Measurements from ENCODE around the gene FAN1.
A peak's percentile ranks its signal among the peaks of the same experiment; 100 is the strongest.
"Not testable (repeated sequence)": the region's sequence is repeated elsewhere in the genome, so short reads cannot be mapped to it uniquely, and the experiment has no call there.

FAN1 gene

GRCh38 chr15:30903497-30904187 is at the start of gene FAN1:
FAN1 (plus strand) TSS chr15:30903915; CDS start chr15:30904664, 749 bp downstream.
- no peaks in the 10 kb centered on the region for H3K9me3 ChIP-seq (ENCODE audit: control insufficient read depth, insufficient read depth, low read length)
- H3K36me3 ChIP-seq (ENCODE audit: insufficient read depth, low read length): peaks cover under 1% of the 10 kb centered on the region
- H3K9ac ChIP-seq (ENCODE audit: low read depth, low read length): peak within 1 kb of the TSS; percentile 65
- H3K4me1 ChIP-seq (ENCODE audit: insufficient read depth, low read length): 0 out of 2 replicates have a peak, but pooled peaks cover 3% of the 10 kb centered on the region

GRCh38 chr15:30859091-30859874 is 44.4 kb upstream of the FAN1 start:
- no peaks in the 10 kb centered on the region for H3K36me3 ChIP-seq (ENCODE audit: insufficient read depth, low read length)
- H3K9ac ChIP-seq (ENCODE audit: low read depth, low read length): 0 out of 2 replicates have a peak overlapping the region, but pooled peaks have one; percentile 12
- H3K4me1 ChIP-seq (ENCODE audit: insufficient read depth, low read length): peaks cover 5% of the 10 kb centered on the region; the same call in 1 of the 2 replicates
- 0 out of 2 replicates have a peak, but pooled peaks cover 2% of the 10 kb centered on the region for H3K9me3 ChIP-seq (ENCODE audit: control insufficient read depth, insufficient read depth, low read length)

GRCh38 chr15:30865257-30865656 is 38.5 kb upstream of the FAN1 start:
- H3K4me1 ChIP-seq (ENCODE audit: insufficient read depth, low read length): no peaks in the 10 kb centered on the region
- H3K36me3 ChIP-seq (ENCODE audit: insufficient read depth, low read length): no peaks in the 10 kb centered on the region
- H3K9ac ChIP-seq (ENCODE audit: low read depth, low read length): no peak overlapping the region
- H3K9me3 ChIP-seq (ENCODE audit: control insufficient read depth, insufficient read depth, low read length): no peaks in the 10 kb centered on the region

- H3K9me3 ChIP-seq (ENCODE audit: control insufficient read depth, insufficient read depth, low read length): no peaks in the 10 kb centered on the region
- no peaks in the 10 kb centered on the region for H3K4me1 ChIP-seq (ENCODE audit: insufficient read depth, low read length)
- no peaks in the 10 kb centered on the region for H3K36me3 ChIP-seq (ENCODE audit: insufficient read depth, low read length)
- no peak overlapping the region for H3K9ac ChIP-seq (ENCODE audit: low read depth, low read length)
Measured at GRCh38 chr15:30870681-30871080, 33.0 kb upstream of the FAN1 start.

GRCh38 chr15:30872341-30872748 is 31.4 kb upstream of the FAN1 start:
- Histone ChIP-seq H3K36me3 (ENCODE audit: insufficient read depth, low read length) (no peaks in the 10 kb centered on the region), H3K4me1 (ENCODE audit: insufficient read depth, low read length) (no peaks in the 10 kb centered on the region), H3K9ac (ENCODE audit: low read depth, low read length) (no peak overlapping the region), H3K9me3 (ENCODE audit: control insufficient read depth, insufficient read depth, low read length) (no peaks in the 10 kb centered on the region)

- Histone ChIP-seq H3K4me1 (ENCODE audit: insufficient read depth, low read length) (no peaks in the 10 kb centered on the region), H3K36me3 (ENCODE audit: insufficient read depth, low read length) (no peaks in the 10 kb centered on the region), H3K9ac (ENCODE audit: low read depth, low read length) (no peak overlapping the region), H3K9me3 (ENCODE audit: control insufficient read depth, insufficient read depth, low read length) (no peaks in the 10 kb centered on the region)
Measured at GRCh38 chr15:30877070-30877469, 26.6 kb upstream of the FAN1 start.

- Histone ChIP-seq H3K9ac (ENCODE audit: low read depth, low read length) (no peak overlapping the region), H3K4me1 (ENCODE audit: insufficient read depth, low read length) (no peaks in the 10 kb centered on the region), H3K9me3 (ENCODE audit: control insufficient read depth, insufficient read depth, low read length) (no peaks in the 10 kb centered on the region), H3K36me3 (ENCODE audit: insufficient read depth, low read length) (no peaks in the 10 kb centered on the region)
Measured at GRCh38 chr15:30878515-30878914, 25.2 kb upstream of the FAN1 start.

GRCh38 chr15:30882849-30883433 is 20.8 kb upstream of the FAN1 start:
- no peaks in the 10 kb centered on the region for H3K36me3 ChIP-seq (ENCODE audit: insufficient read depth, low read length)
- H3K4me1 ChIP-seq (ENCODE audit: insufficient read depth, low read length): no peaks in the 10 kb centered on the region
- H3K9ac ChIP-seq (ENCODE audit: low read depth, low read length): no peak overlapping the region
- H3K9me3 ChIP-seq (ENCODE audit: control insufficient read depth, insufficient read depth, low read length): no peaks in the 10 kb centered on the region

- not testable (repeated sequence) for H3K9ac ChIP-seq (ENCODE audit: low read depth, low read length); H3K4me1 ChIP-seq (ENCODE audit: insufficient read depth, low read length); H3K9me3 ChIP-seq (ENCODE audit: control insufficient read depth, insufficient read depth, low read length); H3K36me3 ChIP-seq (ENCODE audit: insufficient read depth, low read length)
Measured at GRCh38 chr15:30883666-30884065, 20.0 kb upstream of the FAN1 start.

- no peaks in the 10 kb centered on the region for H3K4me1 ChIP-seq (ENCODE audit: insufficient read depth, low read length)
- no peak overlapping the region for H3K9ac ChIP-seq (ENCODE audit: low read depth, low read length)
- no peaks in the 10 kb centered on the region for H3K9me3 ChIP-seq (ENCODE audit: control insufficient read depth, insufficient read depth, low read length)
- H3K36me3 ChIP-seq (ENCODE audit: insufficient read depth, low read length): no peaks in the 10 kb centered on the region
Measured at GRCh38 chr15:30885814-30886213, 17.9 kb upstream of the FAN1 start.

- Histone ChIP-seq H3K4me1 (ENCODE audit: insufficient read depth, low read length) (no peaks in the 10 kb centered on the region), H3K9ac (ENCODE audit: low read depth, low read length) (no peak overlapping the region), H3K9me3 (ENCODE audit: control insufficient read depth, insufficient read depth, low read length) (peaks cover 4% of the 10 kb centered on the region; the same call in 1 of the 2 replicates), H3K36me3 (ENCODE audit: insufficient read depth, low read length) (no peaks in the 10 kb centered on the region)
Measured at GRCh38 chr15:30889196-30889595, 14.5 kb upstream of the FAN1 start.

GRCh38 chr15:30895461-30896210 is 8.1 kb upstream of the FAN1 start:
- Histone ChIP-seq H3K9ac (ENCODE audit: low read depth, low read length) (no peak overlapping the region), H3K4me1 (ENCODE audit: insufficient read depth, low read length) (peaks cover 6% of the 10 kb centered on the region), H3K36me3 (ENCODE audit: insufficient read depth, low read length) (no peaks in the 10 kb centered on the region), H3K9me3 (ENCODE audit: control insufficient read depth, insufficient read depth, low read length) (peaks cover 4% of the 10 kb centered on the region; the same call in 1 of the 2 replicates)

GRCh38 chr15:30896211-30896606 is 7.5 kb upstream of the FAN1 start:
- Histone ChIP-seq H3K4me1 (ENCODE audit: insufficient read depth, low read length) (peaks cover 6% of the 10 kb centered on the region), H3K9ac (ENCODE audit: low read depth, low read length) (no peak overlapping the region), H3K36me3 (ENCODE audit: insufficient read depth, low read length) (no peaks in the 10 kb centered on the region), H3K9me3 (ENCODE audit: control insufficient read depth, insufficient read depth, low read length) (peaks cover 4% of the 10 kb centered on the region; the same call in 1 of the 2 replicates)

- no peaks in the 10 kb centered on the region for H3K36me3 ChIP-seq (ENCODE audit: insufficient read depth, low read length)
- H3K9ac ChIP-seq (ENCODE audit: low read depth, low read length): no peak overlapping the region
- H3K4me1 ChIP-seq (ENCODE audit: insufficient read depth, low read length): 0 out of 2 replicates have a peak, but pooled peaks cover 3% of the 10 kb centered on the region
- no peaks in the 10 kb centered on the region for H3K9me3 ChIP-seq (ENCODE audit: control insufficient read depth, insufficient read depth, low read length)
Measured at GRCh38 chr15:30901889-30902288, 1.8 kb upstream of the FAN1 start.
